Measurements from ENCODE around the gene NCOA7.

DNA sequence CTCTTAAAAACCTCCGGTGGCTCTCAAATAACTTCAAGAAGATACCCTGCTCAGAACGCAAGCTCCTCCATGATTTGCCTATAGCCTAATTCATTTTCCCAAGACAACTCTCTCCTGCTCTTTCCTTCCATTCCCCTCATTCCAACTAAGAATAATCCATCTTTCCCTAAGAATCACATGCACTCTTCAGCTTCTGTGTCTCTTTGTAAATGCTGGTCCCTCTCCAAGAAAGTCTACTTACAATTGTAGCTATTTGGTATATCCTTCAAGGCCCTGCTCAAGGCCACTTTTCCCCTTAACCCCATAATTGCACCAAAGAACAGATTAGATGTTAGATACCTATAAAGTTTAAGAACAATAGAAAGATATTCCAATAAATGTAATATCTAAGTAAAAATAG lies 48.7 kb upstream of the NCOA7 start:
- no peak for TF ChIP-seq RFX5 (IDR thresholded peaks at IDR 0.05; ENCODE audit: low read length)
- TF ChIP-seq, protein P1, sequence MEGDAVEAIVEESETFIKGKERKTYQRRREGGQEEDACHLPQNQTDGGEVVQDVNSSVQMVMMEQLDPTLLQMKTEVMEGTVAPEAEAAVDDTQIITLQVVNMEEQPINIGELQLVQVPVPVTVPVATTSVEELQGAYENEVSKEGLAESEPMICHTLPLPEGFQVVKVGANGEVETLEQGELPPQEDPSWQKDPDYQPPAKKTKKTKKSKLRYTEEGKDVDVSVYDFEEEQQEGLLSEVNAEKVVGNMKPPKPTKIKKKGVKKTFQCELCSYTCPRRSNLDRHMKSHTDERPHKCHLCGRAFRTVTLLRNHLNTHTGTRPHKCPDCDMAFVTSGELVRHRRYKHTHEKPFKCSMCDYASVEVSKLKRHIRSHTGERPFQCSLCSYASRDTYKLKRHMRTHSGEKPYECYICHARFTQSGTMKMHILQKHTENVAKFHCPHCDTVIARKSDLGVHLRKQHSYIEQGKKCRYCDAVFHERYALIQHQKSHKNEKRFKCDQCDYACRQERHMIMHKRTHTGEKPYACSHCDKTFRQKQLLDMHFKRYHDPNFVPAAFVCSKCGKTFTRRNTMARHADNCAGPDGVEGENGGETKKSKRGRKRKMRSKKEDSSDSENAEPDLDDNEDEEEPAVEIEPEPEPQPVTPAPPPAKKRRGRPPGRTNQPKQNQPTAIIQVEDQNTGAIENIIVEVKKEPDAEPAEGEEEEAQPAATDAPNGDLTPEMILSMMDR (IDR thresholded peaks at IDR 0.05): no peak
- TF ChIP-seq YY1 (IDR thresholded peaks at IDR 0.05; ENCODE audit: low read depth): no peak
- TF ChIP-seq POLR2AphosphoS5 (IDR thresholded peaks at IDR 0.05; ENCODE audit: low read depth, low read length): no peak

Measured in SK-N-SH (cell line).